IPS-NIHi11 (cell line): Measurements from ENCODE around the gene LRRC55.
A peak's percentile ranks its signal among the peaks of the same experiment; 100 is the strongest.

Experiments used
- DNase-seq: peaks from one replicate; pipeline ENCODE4 v3.0.0; 2012; ENCODE audit warnings: mixed read lengths, low spot score

LRRC55 gene

DNA sequence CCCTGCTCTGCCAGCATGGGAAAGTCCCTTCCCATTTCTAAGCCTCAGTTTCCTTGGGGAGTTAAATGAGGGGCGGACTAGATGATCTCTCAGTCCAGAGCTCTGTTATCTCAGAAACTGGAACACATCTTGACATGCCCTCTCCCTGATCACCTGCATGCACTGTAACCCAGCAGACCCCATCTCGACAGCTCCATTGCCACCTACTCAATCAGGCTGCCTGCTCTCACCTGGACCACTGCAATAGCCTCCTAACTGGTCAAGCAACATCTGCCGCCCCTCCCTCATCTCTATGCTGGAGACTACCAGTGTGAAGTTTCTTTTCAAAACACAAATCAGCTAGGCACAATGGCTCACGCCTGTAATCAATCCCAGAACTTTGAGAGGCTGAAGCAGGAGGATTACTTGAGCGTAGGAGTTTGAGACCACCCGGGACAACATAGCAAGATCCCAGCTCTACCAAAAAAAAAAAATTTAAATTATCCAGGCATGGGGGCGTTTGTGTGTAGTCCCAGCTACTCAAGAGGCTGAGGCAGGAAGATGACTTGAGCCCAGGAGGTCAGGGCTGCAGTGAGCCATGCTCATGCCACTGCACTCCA lies 22.2 kb downstream of the LRRC55 start:
- no peak for DNase-seq

DNA sequence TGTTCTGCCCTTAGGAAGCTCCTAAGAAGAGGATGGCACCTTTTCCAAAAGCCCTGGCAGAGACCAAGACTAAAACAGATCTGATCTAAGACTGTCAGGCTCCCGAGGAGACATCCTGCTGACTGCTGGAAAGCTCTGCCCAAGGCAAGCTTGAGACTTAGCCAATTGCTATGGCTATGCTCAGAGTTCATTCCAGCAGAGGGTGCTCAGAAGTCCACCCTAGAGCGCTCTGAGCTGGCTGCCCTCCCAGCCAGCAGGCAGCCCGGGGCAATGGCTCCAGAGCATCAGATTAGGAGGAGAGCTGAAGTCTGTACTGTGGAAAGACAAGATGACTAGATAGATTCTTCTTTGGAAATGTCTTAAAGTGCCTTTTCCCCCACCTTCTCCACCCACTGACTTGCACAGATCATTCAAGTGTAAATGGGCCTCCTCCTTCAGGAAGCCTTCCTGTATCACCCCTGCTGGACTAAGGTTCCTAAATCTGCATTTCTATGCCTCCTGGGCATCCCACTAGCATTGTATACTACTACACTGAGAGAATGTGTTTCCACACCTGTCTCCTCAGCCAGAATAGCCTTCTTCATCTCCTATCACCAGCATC lies 23.4 kb downstream of the LRRC55 start:
- peak; percentile 37 for DNase-seq

DNA sequence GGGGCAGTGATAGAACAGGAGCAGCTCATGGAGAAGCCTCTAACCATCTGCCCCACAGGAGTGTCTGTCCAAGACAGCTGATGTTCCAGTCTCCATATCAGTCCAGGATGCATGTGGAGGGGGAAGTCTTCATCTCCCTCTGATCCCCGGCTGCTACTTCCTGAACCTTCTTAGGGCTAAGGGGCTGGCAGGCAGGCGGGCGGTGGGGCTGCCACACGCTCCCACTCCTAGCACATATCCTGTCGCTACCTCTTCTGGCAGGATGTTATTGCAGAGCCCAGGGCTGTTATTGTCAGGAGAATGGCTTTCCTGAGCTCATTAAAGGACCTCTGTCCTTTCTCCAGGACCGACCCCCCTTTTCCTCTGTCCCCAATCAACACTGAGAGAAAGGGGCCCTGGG lies 25.4 kb downstream of the LRRC55 start:
- DNase-seq = no peak

GRCh38 chr11:57210781-57211180 lies 29.0 kb downstream of the LRRC55 start:
- no peak for DNase-seq

- peak; percentile 81 for DNase-seq
These were observed 31.8 kb downstream of the LRRC55 start for GRCh38 chr11:57213342-57214097.

- no peak for DNase-seq
These were observed 32.3 kb downstream of the LRRC55 start for GRCh38 chr11:57214098-57214417.

GRCh38 chr11:57214494-57214893 lies 32.7 kb downstream of the LRRC55 start:
- DNase-seq = no peak

DNA sequence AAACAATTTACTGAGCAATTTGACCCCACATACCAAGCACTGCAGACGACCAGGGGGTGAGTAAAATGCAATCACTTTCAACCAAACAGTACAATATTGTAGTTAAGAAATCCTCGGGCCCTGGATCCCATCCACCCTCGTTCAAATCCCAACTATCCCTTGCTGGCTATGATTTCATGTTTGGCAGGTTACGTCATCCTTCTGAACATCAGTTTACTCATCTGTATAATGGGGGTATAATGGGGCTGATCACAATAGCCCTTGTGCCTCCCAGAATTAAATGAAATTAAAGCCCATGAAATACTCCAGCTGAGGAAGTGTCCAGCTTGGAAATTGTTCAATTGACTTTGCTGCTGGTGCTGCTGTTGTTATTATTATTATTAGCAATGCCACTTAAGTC lies 34.7 kb downstream of the LRRC55 start:
- DNase-seq = no peak

- no peak for DNase-seq
These were observed 35.3 kb downstream of the LRRC55 start for GRCh38 chr11:57217053-57217452.

GRCh38 chr11:57219021-57219627 lies 37.4 kb downstream of the LRRC55 start:
- DNase-seq = no peak

DNA sequence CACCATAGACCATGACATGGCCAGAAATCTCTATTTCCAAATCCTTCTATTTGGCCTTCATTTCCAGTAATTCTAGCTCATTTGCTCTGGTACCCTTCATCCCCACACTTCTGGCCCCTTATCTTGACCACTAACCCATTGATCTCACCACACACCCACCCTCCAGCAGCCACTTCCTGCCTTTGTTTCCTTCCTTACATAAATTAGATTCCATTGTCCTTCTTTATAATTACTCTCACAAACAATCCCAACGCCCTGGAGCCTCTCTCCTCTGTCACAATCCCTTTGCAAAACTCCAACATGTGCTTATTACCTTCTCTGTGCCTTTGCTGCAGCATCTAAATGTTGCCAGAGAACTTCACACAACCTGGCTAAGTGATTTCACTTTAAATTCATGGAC lies 40.5 kb downstream of the LRRC55 start:
- DNase-seq = no peak

DNA sequence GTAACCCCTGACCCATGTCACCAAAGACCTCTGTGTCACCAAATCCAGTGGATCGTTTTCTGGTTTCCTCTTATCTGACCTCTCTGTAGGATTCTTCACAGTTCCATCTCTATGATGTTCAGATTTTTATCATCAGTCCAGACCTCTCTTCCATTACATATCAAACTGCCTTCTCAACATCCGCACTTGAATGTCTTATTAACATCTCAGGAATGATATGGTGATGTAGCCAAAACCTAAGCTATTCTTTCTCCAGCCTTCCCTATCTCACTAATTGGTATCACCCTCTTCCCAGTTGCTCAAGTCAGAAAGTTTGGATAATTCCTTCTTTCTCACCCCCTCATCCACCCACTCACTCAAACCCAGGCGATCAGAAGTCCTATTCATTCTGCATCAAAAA lies 41.8 kb downstream of the LRRC55 start:
- DNase-seq = no peak

- no peak for DNase-seq
These were observed 42.4 kb downstream of the LRRC55 start for GRCh38 chr11:57224128-57224527.

DNA sequence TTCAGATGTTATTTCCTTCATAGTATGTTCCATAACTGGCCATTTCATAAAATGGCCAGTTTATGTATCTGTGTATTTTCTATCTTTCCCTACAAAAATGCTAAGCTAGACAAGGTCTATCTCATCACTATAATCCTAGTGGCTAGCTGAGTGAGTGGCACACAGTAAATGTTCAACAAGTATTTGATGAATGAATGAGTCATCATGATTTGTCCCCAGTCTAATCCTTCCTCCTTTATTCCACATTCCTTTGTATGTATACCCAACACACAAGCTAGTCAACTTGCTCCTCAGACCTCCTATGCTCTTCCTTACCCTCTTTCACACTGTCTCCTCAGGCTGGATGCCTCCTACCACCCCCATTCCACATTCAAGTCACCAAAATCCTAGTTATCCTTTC lies 42.8 kb downstream of the LRRC55 start:
- no peak for DNase-seq

GRCh38 chr11:57228600-57228999 lies 46.8 kb downstream of the LRRC55 start:
- DNase-seq = no peak

DNA sequence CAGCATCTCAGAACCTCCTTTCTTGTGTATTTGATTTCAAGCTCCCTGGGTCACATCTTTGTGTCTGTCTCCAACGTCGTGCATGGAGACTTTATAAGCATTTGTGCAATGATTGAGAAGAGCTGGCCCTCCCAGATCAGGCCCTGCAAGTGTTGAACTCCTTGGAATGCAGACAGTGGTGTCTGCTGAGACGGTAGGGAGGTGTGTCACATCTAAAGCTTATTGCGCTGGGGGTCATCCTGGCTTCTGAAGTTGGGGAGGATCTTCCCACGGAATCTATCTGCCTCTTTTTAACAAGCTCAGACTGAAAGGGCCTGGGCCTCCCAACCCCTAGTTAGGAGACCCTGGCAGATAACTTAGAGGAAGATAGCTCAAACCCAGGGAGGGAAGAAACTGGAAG lies 48.6 kb downstream of the LRRC55 start:
- DNase-seq = no peak

GRCh38 chr11:57230791-57231538 lies 49.2 kb downstream of the LRRC55 start:
- DNase-seq = peak; percentile 28

DNA sequence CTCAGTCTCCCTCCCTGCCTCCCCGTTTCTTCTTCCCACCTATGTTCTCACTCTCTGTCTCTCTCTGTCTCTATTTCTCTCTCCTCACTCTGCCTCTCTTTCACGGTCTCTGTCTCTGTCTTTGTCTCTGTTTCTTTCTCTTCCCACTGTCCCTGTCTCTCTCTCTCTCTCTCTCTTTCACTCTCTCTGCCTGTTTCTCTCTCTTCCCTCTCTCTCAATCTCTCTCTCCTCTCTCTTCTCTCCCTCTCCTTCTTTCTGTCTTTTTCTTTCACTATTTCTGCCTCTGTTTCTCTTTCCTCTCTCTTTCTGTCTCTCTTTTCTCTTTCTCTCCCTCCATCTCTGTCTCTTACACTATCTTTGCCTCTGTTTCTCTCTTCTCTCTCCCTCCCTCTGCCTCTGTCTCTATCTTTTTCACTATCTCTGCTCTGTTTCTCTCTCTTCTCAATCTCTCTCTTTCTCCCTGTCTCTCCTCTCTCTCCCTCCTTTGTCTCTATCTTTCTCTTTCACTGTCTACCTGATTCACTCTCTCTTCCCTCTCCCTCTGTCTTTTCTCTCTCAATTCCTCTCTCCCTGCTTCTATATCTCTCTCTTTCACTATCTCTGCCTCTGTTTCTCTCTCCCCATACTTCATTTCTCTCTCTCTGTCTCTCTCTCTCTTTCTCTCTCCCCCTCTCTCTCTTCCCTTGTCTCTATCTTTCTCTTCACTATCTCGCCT lies 49.9 kb downstream of the LRRC55 start:
- no peak for DNase-seq

DNA sequence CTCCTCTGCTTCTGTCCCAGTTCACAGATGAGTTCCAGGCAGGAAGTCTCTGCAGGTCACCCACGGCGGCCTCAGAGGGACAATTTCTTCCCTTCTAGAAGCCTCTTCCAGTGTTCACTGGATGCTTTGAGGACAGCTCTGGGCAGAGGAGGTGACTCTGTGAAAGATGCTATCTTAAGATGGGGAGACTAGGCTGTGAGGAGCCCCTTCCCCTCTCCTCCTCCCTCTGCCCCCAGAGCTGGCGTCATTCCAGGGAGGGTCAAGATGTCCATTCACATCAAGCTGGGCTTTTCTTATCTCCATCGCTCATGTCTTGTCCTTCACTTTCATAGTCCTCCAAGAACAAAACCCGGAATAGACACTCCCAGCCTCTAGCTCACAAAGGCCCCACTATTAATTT lies 51.9 kb downstream of the LRRC55 start:
- no peak for DNase-seq

- no peak for DNase-seq
These were observed 54.3 kb downstream of the LRRC55 start for GRCh38 chr11:57235761-57236703.

- DNase-seq = peak; percentile 30
These were observed 55.5 kb downstream of the LRRC55 start, which contains the start of gene APLNR for GRCh38 chr11:57237204-57237681. Gene APLNR, minus strand, starts transcription at chr11:57237250. Its CDS starts 246 bp downstream, at chr11:57237004.
